Skeletal muscle tissue (tissue), 4 donors: Measurements from ENCODE around the gene ELMO1. TPM values are rescaled to one million over a fixed set of nuclear protein-coding genes. Genes with fewer than 3 reads are reported as not detected.

Source experiments
- H3K27ac ChIP-seq: one replicate; pipeline ENCODE4 v1.7.0; 2013; ENCODE audit warnings: mild to moderate bottlenecking, low read depth, low read length, inconsistent platforms
- H3K27me3 ChIP-seq, 3 donors: one replicate each; pipeline ENCODE4 v1.7.0; 2013; ENCODE audit warnings: low read length in 3 of 3; ENCODE audit not compliant: control insufficient read depth in 3 of 3, insufficient read depth in 3 of 3
- H3K36me3 ChIP-seq, 3 donors: one replicate each; pipeline ENCODE4 v1.7.0; 2013; ENCODE audit warnings: low read length in 3 of 3; ENCODE audit not compliant: control insufficient read depth in 3 of 3, insufficient read depth in 3 of 3
- H3K4me1 ChIP-seq, 3 donors: one replicate each; pipeline ENCODE4 v1.7.0; 2013; ENCODE audit warnings: low read length in 3 of 3, mild to moderate bottlenecking in 3 of 3; ENCODE audit not compliant: control insufficient read depth in 3 of 3, insufficient read depth in 3 of 3
- H3K4me3 ChIP-seq, 3 donors: one replicate each; pipeline ENCODE4 v1.7.0; 2013; ENCODE audit warnings: low read length in 3 of 3
- H3K9ac ChIP-seq, 3 donors: one replicate each; pipeline ENCODE4 v1.7.0; 2013; ENCODE audit warnings: low read length in 3 of 3, mild to moderate bottlenecking in 3 of 3, moderate library complexity in 2 of 3, low read depth in 1 of 3
- H3K9me3 ChIP-seq, 3 donors: one replicate each; pipeline ENCODE4 v1.7.0; 2013; ENCODE audit warnings: low read length in 3 of 3; ENCODE audit not compliant: control insufficient read depth in 3 of 3
- total RNA-seq: library from RNA; depleted of rRNA; stranded (reverse); fragments of >200 nt; gene quantifications from one replicate; pipeline ENCODE4 v1.2.3, GENCODE V29; 2014
- donor health status: Osteomylitis.

ELMO1 gene
- total RNA-seq, 1 donor from 2014 or later = 52.7 TPM

- H3K4me3 ChIP-seq = no peak overlapping the region
- H3K27ac ChIP-seq = peak overlapping the region; percentile 54
- H3K27me3 ChIP-seq = no peaks in the 10 kb centered on the region
- no peaks in the 10 kb centered on the region for H3K36me3 ChIP-seq
- H3K9me3 ChIP-seq = no peaks in the 10 kb centered on the region
- H3K4me1 ChIP-seq = peaks cover 5 to 28% (median 22%) of the 10 kb centered on the region in 3 donors
- H3K9ac ChIP-seq = no peak overlapping the region
Measured at GRCh38 chr7:37353949-37354655, 94.6 kb downstream of the ELMO1 start.

- no peaks in the 10 kb centered on the region for H3K27me3 ChIP-seq
- no peaks in the 10 kb centered on the region for H3K36me3 ChIP-seq
- H3K27ac ChIP-seq = peak overlapping the region; percentile 54
- H3K9me3 ChIP-seq = no peaks in the 10 kb centered on the region
- H3K4me1 ChIP-seq = peaks cover 5 to 28% (median 22%) of the 10 kb centered on the region in 3 donors
- no peak overlapping the region for H3K9ac ChIP-seq
- H3K4me3 ChIP-seq = no peak overlapping the region
Measured at GRCh38 chr7:37352974-37353948, 95.4 kb downstream of the ELMO1 start.

GRCh38 chr7:37352251-37352880, 96.3 kb downstream of the ELMO1 start:
- Histone ChIP-seq H3K4me3 (no peak overlapping the region), H3K36me3 (no peaks in the 10 kb centered on the region), H3K4me1 (peaks cover 5 to 28% (median 22%) of the 10 kb centered on the region in 3 donors), H3K27ac (no peak overlapping the region), H3K27me3 (no peaks in the 10 kb centered on the region), H3K9ac (no peak overlapping the region), H3K9me3 (no peaks in the 10 kb centered on the region)

- Histone ChIP-seq H3K27me3 (no peaks in the 10 kb centered on the region), H3K4me1 (peaks cover 5 to 28% (median 22%) of the 10 kb centered on the region in 3 donors), H3K9me3 (no peaks in the 10 kb centered on the region), H3K4me3 (no peak overlapping the region), H3K36me3 (no peaks in the 10 kb centered on the region), H3K27ac (no peak overlapping the region), H3K9ac (no peak overlapping the region)
Measured at GRCh38 chr7:37351716-37352115, 96.9 kb downstream of the ELMO1 start.

- H3K9ac ChIP-seq = no peak overlapping the region
- H3K27ac ChIP-seq = no peak overlapping the region
- peaks cover 5 to 23% (median 17%) of the 10 kb centered on the region in 3 donors for H3K4me1 ChIP-seq
- H3K36me3 ChIP-seq = no peaks in the 10 kb centered on the region
- no peaks in the 10 kb centered on the region for H3K27me3 ChIP-seq
- H3K4me3 ChIP-seq = no peak overlapping the region
- H3K9me3 ChIP-seq = no peaks in the 10 kb centered on the region
Measured at GRCh38 chr7:37349979-37350590, 98.6 kb downstream of the ELMO1 start.

GRCh38 chr7:37348982-37349381, 99.7 kb downstream of the ELMO1 start:
- Histone ChIP-seq H3K36me3 (no peaks in the 10 kb centered on the region), H3K27ac (no peak overlapping the region), H3K9ac (no peak overlapping the region), H3K9me3 (no peaks in the 10 kb centered on the region), H3K4me1 (peaks cover 5 to 16% (median 15%) of the 10 kb centered on the region in 3 donors), H3K27me3 (no peaks in the 10 kb centered on the region), H3K4me3 (no peak overlapping the region)

DNA sequence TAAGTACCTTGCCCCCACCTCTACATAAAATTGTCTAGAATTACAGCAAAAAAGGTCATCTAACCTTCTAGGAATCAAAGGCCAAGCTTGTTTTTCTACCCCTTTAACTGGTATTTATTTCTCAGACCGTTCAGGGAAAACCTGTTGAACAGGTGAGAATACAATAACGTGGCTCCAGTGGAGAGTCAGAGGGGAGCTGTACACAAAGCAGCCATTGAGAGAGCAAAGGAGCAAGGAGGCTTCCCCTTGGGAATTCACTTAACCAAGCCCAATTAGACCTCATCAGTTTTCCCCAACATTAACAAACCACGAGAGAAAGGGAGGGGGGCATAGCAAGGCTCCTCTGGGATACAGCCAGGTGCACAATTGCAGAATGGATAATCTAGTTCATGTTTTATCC, 101.9 kb downstream of the ELMO1 start:
- H3K27me3 ChIP-seq = no peaks in the 10 kb centered on the region
- no peak overlapping the region for H3K4me3 ChIP-seq
- H3K27ac ChIP-seq = no peak overlapping the region
- no peaks in the 10 kb centered on the region for H3K36me3 ChIP-seq
- H3K4me1 ChIP-seq = peaks cover 4 to 6% (median 5%) of the 10 kb centered on the region in 3 donors
- no peaks in the 10 kb centered on the region for H3K9me3 ChIP-seq
- no peak overlapping the region for H3K9ac ChIP-seq

DNA sequence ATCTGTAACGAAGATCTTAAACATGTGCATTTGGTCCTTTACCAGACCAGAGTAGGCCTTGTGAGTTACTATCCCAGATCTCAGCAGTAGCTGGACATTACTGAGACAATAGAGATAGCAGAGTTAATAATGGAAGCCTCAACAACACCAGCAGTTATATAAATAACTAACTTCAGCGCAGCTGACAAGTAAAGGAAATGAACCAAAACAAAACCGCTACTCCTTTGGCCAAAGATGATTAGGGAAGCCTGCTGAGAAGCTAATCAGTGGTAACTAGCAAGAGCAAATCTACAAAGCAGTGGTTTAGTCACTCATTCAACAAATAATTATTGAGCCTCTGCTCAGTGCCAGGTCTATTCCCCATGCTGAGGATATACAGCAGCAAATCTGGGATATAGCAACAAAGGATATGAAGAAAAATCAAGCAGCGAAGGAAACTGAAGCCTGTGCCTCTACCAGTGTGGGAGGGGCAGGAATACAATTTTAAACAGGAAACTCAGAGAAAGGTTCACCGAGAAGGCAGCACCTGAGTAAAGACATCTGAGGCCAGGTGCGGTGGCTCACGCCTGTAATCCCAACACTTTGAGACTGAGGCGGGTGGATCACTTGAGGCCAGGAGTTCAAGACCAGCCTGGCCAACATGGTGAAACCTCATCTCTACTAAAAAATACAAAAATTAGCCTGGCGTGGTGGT, 103.6 kb downstream of the ELMO1 start:
- Histone ChIP-seq H3K36me3 (no peaks in the 10 kb centered on the region), H3K4me1 (peaks cover 1 to 3% (median 2%) of the 10 kb centered on the region in 3 donors), H3K9ac (no peak overlapping the region), H3K9me3 (no peaks in the 10 kb centered on the region), H3K4me3 (no peak overlapping the region), H3K27ac (no peak overlapping the region), H3K27me3 (no peaks in the 10 kb centered on the region)
